ENCODE results near the gene TMC5. TPM values are rescaled to one million over a fixed set of nuclear protein-coding genes. Genes with fewer than 3 reads are reported as not detected.

The TMC5 gene
- total RNA-seq, 4 donors from 2014 or later, result 3.0 TPM; not detected in 3

GRCh38 chr16:19431636-19432340 is 14.1 kb downstream of the TMC5 start:
- Histone ChIP-seq H3K27me3 (peaks cover 11% of the 10 kb centered on the region), H3K9me3 (no peaks in the 10 kb centered on the region), H3K36me3 (no peaks in the 10 kb centered on the region), H3K27ac (no peak overlapping the region), H3K4me1 (no peaks in the 10 kb centered on the region), H3K4me3 (no peak overlapping the region)
- TF ChIP-seq POLR2AphosphoS5 (IDR thresholded peaks at IDR 0.05), result no peak
- TF ChIP-seq, protein P1, sequence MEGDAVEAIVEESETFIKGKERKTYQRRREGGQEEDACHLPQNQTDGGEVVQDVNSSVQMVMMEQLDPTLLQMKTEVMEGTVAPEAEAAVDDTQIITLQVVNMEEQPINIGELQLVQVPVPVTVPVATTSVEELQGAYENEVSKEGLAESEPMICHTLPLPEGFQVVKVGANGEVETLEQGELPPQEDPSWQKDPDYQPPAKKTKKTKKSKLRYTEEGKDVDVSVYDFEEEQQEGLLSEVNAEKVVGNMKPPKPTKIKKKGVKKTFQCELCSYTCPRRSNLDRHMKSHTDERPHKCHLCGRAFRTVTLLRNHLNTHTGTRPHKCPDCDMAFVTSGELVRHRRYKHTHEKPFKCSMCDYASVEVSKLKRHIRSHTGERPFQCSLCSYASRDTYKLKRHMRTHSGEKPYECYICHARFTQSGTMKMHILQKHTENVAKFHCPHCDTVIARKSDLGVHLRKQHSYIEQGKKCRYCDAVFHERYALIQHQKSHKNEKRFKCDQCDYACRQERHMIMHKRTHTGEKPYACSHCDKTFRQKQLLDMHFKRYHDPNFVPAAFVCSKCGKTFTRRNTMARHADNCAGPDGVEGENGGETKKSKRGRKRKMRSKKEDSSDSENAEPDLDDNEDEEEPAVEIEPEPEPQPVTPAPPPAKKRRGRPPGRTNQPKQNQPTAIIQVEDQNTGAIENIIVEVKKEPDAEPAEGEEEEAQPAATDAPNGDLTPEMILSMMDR (IDR thresholded peaks at IDR 0.05), result no peak
- no peak for TF ChIP-seq POLR2A (IDR thresholded peaks at IDR 0.05)
- no peak for TF ChIP-seq EP300 (IDR thresholded peaks at IDR 0.05)
- 66 to 79% methylated on average over 3 to 6 of the region's 6 CpGs for WGBS, 2 donors (ENCODE audit: low coverage in 1 of 2)
- ATAC-seq, result no peak

- H3K36me3 ChIP-seq, result no peaks in the 10 kb centered on the region
- H3K4me3 ChIP-seq, result no peak overlapping the region
- H3K27ac ChIP-seq, result no peak overlapping the region
- H3K9me3 ChIP-seq, result no peaks in the 10 kb centered on the region
- H3K4me1 ChIP-seq, result no peaks in the 10 kb centered on the region
- ATAC-seq, result no peak
- H3K27me3 ChIP-seq, result peaks cover 5% of the 10 kb centered on the region
- TF ChIP-seq POLR2A (IDR thresholded peaks at IDR 0.05) (no peak), EP300 (IDR thresholded peaks at IDR 0.05) (no peak), POLR2AphosphoS5 (IDR thresholded peaks at IDR 0.05) (no peak)
- TF ChIP-seq, protein P1 (IDR thresholded peaks at IDR 0.05), result no peak
These were observed 14.7 kb downstream of the TMC5 start for GRCh38 chr16:19432429-19432828.

DNA sequence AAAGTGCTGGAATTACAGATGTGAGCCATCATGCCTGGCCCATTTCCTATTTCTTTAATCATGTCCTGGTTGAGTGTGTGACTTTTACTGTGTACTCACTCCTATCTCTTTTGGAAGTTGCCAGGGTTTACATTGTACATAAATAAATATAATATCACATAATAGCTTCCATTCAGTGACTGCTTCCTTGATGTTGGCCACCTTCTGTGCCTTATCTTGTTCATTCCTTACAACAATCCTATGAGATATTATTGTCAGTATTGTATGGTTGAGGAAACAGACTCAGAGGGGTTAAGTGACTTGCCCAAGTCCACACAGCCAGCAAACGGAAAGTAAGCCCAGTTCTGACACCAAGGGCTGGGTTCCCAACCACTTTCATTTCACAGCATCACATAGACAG is 16.9 kb downstream of the TMC5 start:
- Histone ChIP-seq H3K4me3 (no peak overlapping the region), H3K27ac (no peak overlapping the region), H3K27me3 (no peaks in the 10 kb centered on the region), H3K36me3 (no peaks in the 10 kb centered on the region), H3K9me3 (no peaks in the 10 kb centered on the region), H3K4me1 (no peaks in the 10 kb centered on the region)
- TF ChIP-seq EP300 (IDR thresholded peaks at IDR 0.05) (no peak), POLR2AphosphoS5 (IDR thresholded peaks at IDR 0.05) (no peak), POLR2A (IDR thresholded peaks at IDR 0.05) (no peak)
- TF ChIP-seq, protein P1 (IDR thresholded peaks at IDR 0.05), result no peak
- WGBS, 2 donors (ENCODE audit: low coverage in 1 of 2), result 33 to 40% methylated on average over 1 of the region's 1 CpG
- ATAC-seq, result no peak

DNA sequence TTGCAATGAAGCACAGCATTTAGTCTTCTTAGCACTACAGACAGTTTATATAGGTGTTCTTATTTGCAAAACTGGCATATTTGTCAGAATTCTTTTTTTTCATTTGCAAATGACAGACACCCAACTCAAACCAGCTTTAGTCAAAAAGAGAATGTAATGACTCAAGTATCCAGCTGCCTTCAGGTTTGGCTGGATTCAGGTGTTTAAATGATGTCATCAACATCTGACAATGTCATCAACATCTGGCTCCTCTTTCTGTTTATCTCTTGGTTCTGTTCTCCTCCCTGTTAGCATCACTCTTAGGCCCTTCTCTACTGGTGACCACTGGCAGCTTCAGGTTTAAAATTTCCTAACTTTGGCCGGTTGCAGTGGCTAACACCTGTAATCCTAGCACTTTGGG is 18.9 kb downstream of the TMC5 start:
- Histone ChIP-seq H3K36me3 (no peaks in the 10 kb centered on the region), H3K4me3 (no peak overlapping the region), H3K27ac (no peak overlapping the region), H3K9me3 (no peaks in the 10 kb centered on the region), H3K4me1 (no peaks in the 10 kb centered on the region), H3K27me3 (peaks cover 3% of the 10 kb centered on the region)
- no peak for ATAC-seq
- TF ChIP-seq EP300 (IDR thresholded peaks at IDR 0.05) (no peak), POLR2A (IDR thresholded peaks at IDR 0.05) (no peak), POLR2AphosphoS5 (IDR thresholded peaks at IDR 0.05) (no peak)
- TF ChIP-seq, protein P1 (IDR thresholded peaks at IDR 0.05), result no peak
- WGBS, 2 donors (ENCODE audit: low coverage in 1 of 2), result 57% methylated on average over 1 of the region's 1 CpG; no CpG with 5 or more reads in 1 of the 2 donors

GRCh38 chr16:19437280-19437679 is 19.6 kb downstream of the TMC5 start:
- ATAC-seq, result no peak
- no peaks in the 10 kb centered on the region for H3K36me3 ChIP-seq
- peaks cover 9% of the 10 kb centered on the region for H3K27me3 ChIP-seq

More at GRCh38 chr16:19437280-19437679, 19.6 kb downstream of the TMC5 start:
- Histone ChIP-seq H3K4me3 (no peak overlapping the region), H3K27ac (no peak overlapping the region), H3K4me1 (no peaks in the 10 kb centered on the region), H3K9me3 (no peaks in the 10 kb centered on the region)
- 13 to 30% methylated on average over 4 of the region's 4 CpGs for WGBS, 2 donors (ENCODE audit: low coverage in 1 of 2)
- TF ChIP-seq POLR2A (IDR thresholded peaks at IDR 0.05), result no peak
- TF ChIP-seq, protein P1 (IDR thresholded peaks at IDR 0.05), result no peak
- no peak for TF ChIP-seq POLR2AphosphoS5 (IDR thresholded peaks at IDR 0.05)
- TF ChIP-seq EP300 (IDR thresholded peaks at IDR 0.05), result no peak

Data from gastroesophageal sphincter (tissue), 4 donors.